NT2/D1 (cell line): Measurements from ENCODE around the gene NDRG4.

ENCODE experiments used
- DNase-seq: peaks from one replicate; pipeline ENCODE4 v3.0.0-alpha.2; 2011; ENCODE audit warnings: low read depth, low spot score
- H3K27me3 ChIP-seq: 2 replicates; pipeline ENCODE4 v1.6.0; 2011; ENCODE audit warnings: mild to moderate bottlenecking; ENCODE audit not compliant: insufficient read length, insufficient read depth
- H3K36me3 ChIP-seq: 2 replicates; pipeline ENCODE4 v1.6.1; 2011; ENCODE audit warnings: mild to moderate bottlenecking, low read length, mixed read lengths; ENCODE audit not compliant: insufficient read depth, insufficient read length
- H3K4me1 ChIP-seq: 2 replicates; pipeline ENCODE4 v1.5.1; 2011; ENCODE audit not compliant: insufficient read depth, insufficient read length
- H3K4me3 ChIP-seq: 2 replicates; pipeline ENCODE4 v1.5.1; 2011; ENCODE audit warnings: low read depth; ENCODE audit not compliant: insufficient read length
- H3K9ac ChIP-seq: 2 replicates; pipeline ENCODE4 v1.6.0; 2011; ENCODE audit warnings: low read depth; ENCODE audit not compliant: insufficient read length
- H3K9me3 ChIP-seq: 2 replicates; pipeline ENCODE4 v1.5.1; 2011; ENCODE audit warnings: mild to moderate bottlenecking, low read length; ENCODE audit not compliant: insufficient read depth
- SUZ12 ChIP-seq: IDR thresholded peaks from 2 replicates; pipeline ENCODE4 v1.6.1; 2011; ENCODE audit not compliant: insufficient read length, insufficient read depth; ENCODE audit errors: extremely low read depth
- YY1 ChIP-seq: IDR thresholded peaks from 2 replicates; pipeline ENCODE4 v1.6.1; 2011; ENCODE audit not compliant: insufficient read length, insufficient read depth
- ZNF274 ChIP-seq: IDR thresholded peaks from 2 replicates; pipeline ENCODE4 v1.6.1; 2011; ENCODE audit warnings: mild to moderate bottlenecking, low read depth, low read length

NDRG4 gene

DNA sequence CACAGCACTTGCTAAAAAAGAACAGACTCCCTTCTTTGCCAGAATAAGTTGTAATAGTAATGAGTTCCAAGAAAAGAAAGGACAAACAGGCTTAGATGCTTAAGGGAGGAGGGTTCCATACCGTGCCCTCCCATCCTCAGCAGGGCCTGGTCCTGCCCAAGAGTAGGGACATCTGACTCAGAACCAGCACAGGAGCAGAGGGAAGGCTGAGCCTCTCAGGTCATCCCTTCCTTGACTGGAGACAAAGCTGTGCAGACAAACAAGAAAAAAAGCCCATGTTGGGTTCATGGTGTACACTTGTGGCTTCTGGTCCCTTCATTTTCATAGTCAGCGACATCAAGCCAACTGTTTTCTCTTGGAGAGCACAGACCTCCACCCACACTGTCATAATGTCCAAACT lies 44.2 kb upstream of the NDRG4 start:
- no peaks in the 10 kb centered on the region for H3K9me3 ChIP-seq
- H3K4me3 ChIP-seq: no peak overlapping the region
- H3K36me3 ChIP-seq: no peaks in the 10 kb centered on the region
- no peak for DNase-seq
- TF ChIP-seq ZNF274 (no peak), YY1 (no peak), SUZ12 (no peak)
- no peaks in the 10 kb centered on the region for H3K4me1 ChIP-seq
- no peaks in the 10 kb centered on the region for H3K27me3 ChIP-seq
- no peak overlapping the region for H3K9ac ChIP-seq

DNA sequence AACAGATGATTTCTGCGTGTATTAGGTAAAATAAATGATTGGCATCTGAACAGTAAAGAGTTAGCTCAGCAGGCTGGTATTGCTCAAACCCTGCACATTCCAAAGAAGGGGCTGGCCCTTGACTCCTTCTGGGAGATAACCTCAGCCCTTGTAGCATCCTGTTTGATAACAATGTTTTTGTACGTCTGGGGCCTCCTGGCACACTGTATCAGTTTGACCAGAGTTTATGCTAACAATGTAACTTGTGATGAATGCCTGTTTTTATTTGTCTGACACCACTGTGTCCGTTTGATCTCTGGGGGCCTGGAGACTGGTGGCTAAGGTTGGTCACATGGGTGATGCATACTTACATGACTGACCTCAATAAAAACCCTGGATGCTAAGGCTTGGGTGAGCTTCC lies 43.8 kb upstream of the NDRG4 start:
- DNase-seq: no peak
- Histone ChIP-seq H3K4me1 (peaks cover 1% of the 10 kb centered on the region), H3K27me3 (peaks cover 4% of the 10 kb centered on the region), H3K4me3 (no peak overlapping the region), H3K36me3 (no peaks in the 10 kb centered on the region), H3K9ac (no peak overlapping the region), H3K9me3 (no peaks in the 10 kb centered on the region)
- TF ChIP-seq SUZ12: no peak
- no peak for TF ChIP-seq YY1
- TF ChIP-seq ZNF274: no peak

- TF ChIP-seq YY1 (no peak), SUZ12 (no peak), ZNF274 (no peak)
- H3K36me3 ChIP-seq: no peaks in the 10 kb centered on the region
- no peaks in the 10 kb centered on the region for H3K9me3 ChIP-seq
- peaks cover 4% of the 10 kb centered on the region for H3K4me1 ChIP-seq
- no peak overlapping the region for H3K4me3 ChIP-seq
- H3K9ac ChIP-seq: no peak overlapping the region
- DNase-seq: no peak
- H3K27me3 ChIP-seq: peaks cover 26% of the 10 kb centered on the region
These were observed 41.2 kb upstream of the NDRG4 start for GRCh38 chr16:58458606-58459343.

DNA sequence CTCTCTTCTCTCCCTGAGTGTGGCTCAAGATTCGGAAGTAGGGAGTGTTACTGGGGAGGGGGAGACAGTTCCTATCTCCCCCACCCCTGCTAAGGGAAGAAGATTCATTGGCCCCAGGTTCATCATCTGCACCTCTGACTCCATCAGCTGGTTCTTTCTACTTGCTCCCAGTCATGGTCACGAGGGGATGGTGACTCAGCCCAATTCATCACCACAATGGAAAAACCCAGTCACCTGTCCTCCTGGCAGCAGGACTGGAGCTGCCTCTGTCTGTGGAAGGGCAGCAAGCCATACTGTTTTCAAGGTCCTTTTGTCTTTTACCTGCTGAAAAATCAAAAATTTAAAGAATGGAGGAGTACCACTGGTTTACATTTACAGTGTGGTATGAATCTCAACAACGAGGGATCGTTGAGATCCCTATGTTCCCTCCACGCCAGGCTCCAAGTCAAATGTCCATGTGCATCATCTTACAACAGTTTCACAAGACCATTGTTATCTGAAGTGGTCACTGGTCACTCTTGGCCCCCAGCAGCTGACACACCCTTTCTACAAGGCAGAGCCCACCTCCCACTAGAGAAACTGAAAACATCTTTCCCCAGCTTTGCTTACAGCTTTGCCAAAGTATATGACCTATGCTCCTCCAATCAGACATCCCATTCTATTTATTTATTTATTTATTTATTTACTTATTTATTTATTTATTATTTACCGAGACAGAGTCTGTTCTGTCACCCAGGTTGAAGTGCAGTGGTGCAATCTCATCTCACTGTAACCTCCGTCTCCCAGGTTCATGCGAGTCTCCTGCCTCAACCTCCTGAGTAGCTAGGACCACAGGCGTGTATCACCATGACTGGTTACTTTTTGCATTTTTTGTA lies 40.4 kb upstream of the NDRG4 start:
- Histone ChIP-seq H3K9me3 (no peaks in the 10 kb centered on the region), H3K4me3 (no peak overlapping the region), H3K9ac (no peak overlapping the region), H3K4me1 (peaks cover 4% of the 10 kb centered on the region), H3K36me3 (no peaks in the 10 kb centered on the region), H3K27me3 (peaks cover 34% of the 10 kb centered on the region)
- no peak for DNase-seq
- TF ChIP-seq ZNF274: no peak
- no peak for TF ChIP-seq SUZ12

GRCh38 chr16:58460219-58460610 lies 39.7 kb upstream of the NDRG4 start:
- no peaks in the 10 kb centered on the region for H3K9me3 ChIP-seq
- H3K36me3 ChIP-seq: no peaks in the 10 kb centered on the region
- peaks cover 4% of the 10 kb centered on the region for H3K4me1 ChIP-seq
- TF ChIP-seq YY1: no peak
- TF ChIP-seq SUZ12: no peak
- no peak for TF ChIP-seq ZNF274
- H3K27me3 ChIP-seq: peaks cover 40% of the 10 kb centered on the region
- H3K4me3 ChIP-seq: no peak overlapping the region
- no peak for DNase-seq
- no peak overlapping the region for H3K9ac ChIP-seq

- no peaks in the 10 kb centered on the region for H3K9me3 ChIP-seq
- TF ChIP-seq ZNF274 (no peak), YY1 (no peak), SUZ12 (no peak)
- H3K4me3 ChIP-seq: no peak overlapping the region
- peaks cover 4% of the 10 kb centered on the region for H3K4me1 ChIP-seq
- DNase-seq: no peak
- no peaks in the 10 kb centered on the region for H3K36me3 ChIP-seq
- H3K27me3 ChIP-seq: peaks cover 48% of the 10 kb centered on the region
- peak overlapping the region; percentile 36 for H3K9ac ChIP-seq
These were observed 38.9 kb upstream of the NDRG4 start for GRCh38 chr16:58461056-58461455.

- no peak for DNase-seq
- TF ChIP-seq ZNF274 (no peak), SUZ12 (no peak)
- H3K27me3 ChIP-seq: peaks cover 54% of the 10 kb centered on the region
- H3K36me3 ChIP-seq: no peaks in the 10 kb centered on the region
- H3K9me3 ChIP-seq: no peaks in the 10 kb centered on the region
- peaks cover 8% of the 10 kb centered on the region for H3K4me1 ChIP-seq
- H3K4me3 ChIP-seq: no peak overlapping the region
- H3K9ac ChIP-seq: no peak overlapping the region
These were observed 38.3 kb upstream of the NDRG4 start for GRCh38 chr16:58461640-58462039.

DNA sequence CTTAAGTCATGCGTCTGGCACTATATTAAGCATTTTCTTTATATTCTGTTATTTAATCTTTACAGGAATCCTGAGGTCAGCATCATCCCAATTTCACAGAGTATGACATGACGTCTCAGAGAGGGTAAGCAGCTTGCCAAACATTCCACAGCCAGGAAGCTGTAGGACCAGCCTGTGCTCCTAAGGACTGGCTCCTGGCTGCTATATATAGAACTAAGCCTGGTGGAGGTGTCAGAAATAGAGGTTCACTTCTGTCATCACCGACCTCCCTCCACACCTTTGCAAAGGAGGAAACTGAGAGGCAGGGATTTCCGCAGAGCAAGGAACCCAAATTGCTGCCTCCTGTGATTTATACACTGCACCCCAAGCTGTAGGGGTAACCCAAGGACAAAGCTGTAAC lies 37.9 kb upstream of the NDRG4 start:
- TF ChIP-seq SUZ12 (no peak), ZNF274 (no peak), YY1 (no peak)
- H3K4me3 ChIP-seq: no peak overlapping the region
- no peaks in the 10 kb centered on the region for H3K36me3 ChIP-seq
- no peak for DNase-seq
- H3K9ac ChIP-seq: no peak overlapping the region
- peaks cover 8% of the 10 kb centered on the region for H3K4me1 ChIP-seq
- no peaks in the 10 kb centered on the region for H3K9me3 ChIP-seq
- peaks cover 58% of the 10 kb centered on the region for H3K27me3 ChIP-seq
